ENCODE results near the gene MNT.

DNA sequence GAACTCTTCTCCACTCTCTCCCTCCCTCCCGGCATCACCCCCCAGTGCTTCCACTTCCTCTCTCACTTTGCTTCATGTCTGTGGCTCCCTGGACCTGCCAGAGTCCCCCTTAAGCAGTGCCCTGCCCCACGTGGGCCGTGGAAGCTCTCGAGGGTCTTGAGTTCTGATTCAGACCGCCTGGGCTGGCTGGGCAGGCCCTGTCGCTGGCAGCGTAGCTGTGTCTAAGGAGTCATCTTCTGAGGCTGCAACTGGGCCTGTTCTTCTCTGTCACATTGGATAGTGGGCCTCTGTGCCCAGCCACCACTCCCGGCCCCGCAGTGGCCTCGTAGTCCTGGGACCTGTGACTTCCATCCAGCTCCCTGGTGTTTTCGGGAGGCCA is 30.7 kb downstream of the MNT start:
- TF ChIP-seq HDAC6 (IDR thresholded peaks at IDR 0.05; ENCODE audit: low read depth, low read length), result no peak
- TF ChIP-seq NONO (IDR thresholded peaks at IDR 0.05; ENCODE audit: low read depth in 2 of 2, low read length in 1 of 2), result no peak
- TF ChIP-seq BCOR (IDR thresholded peaks at IDR 0.05), result no peak
- TF ChIP-seq, protein P1, sequence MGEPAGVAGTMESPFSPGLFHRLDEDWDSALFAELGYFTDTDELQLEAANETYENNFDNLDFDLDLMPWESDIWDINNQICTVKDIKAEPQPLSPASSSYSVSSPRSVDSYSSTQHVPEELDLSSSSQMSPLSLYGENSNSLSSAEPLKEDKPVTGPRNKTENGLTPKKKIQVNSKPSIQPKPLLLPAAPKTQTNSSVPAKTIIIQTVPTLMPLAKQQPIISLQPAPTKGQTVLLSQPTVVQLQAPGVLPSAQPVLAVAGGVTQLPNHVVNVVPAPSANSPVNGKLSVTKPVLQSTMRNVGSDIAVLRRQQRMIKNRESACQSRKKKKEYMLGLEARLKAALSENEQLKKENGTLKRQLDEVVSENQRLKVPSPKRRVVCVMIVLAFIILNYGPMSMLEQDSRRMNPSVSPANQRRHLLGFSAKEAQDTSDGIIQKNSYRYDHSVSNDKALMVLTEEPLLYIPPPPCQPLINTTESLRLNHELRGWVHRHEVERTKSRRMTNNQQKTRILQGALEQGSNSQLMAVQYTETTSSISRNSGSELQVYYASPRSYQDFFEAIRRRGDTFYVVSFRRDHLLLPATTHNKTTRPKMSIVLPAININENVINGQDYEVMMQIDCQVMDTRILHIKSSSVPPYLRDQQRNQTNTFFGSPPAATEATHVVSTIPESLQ (CRISPR knock-in tag; IDR thresholded peaks at IDR 0.05), result no peak
- no peak for TF ChIP-seq FOS (IDR thresholded peaks at IDR 0.05; ENCODE audit: extremely low read depth, insufficient read length)
- TF ChIP-seq CTCF (IDR thresholded peaks at IDR 0.05 in 2 of 3, conservative IDR thresholded peaks at IDR 0.05 in 1 of 3; ENCODE audit: insufficient read depth in 2 of 3, low read depth in 1 of 3, low read length in 3 of 3), result no peak
- TF ChIP-seq ZBTB49 (CRISPR knock-in tag; IDR thresholded peaks at IDR 0.05; ENCODE audit: borderline replicate concordance), result no peak
- no peak for TF ChIP-seq SP1 (CRISPR knock-in tag; IDR thresholded peaks at IDR 0.05)

Measured in K562 (cell line).